Neural crest cell (in vitro differentiated cells): ENCODE measurements around the gene RNPEPL1. TPM values are rescaled to one million over a fixed set of nuclear protein-coding genes. Genes with fewer than 3 reads are reported as not detected.

Experiments used
- DNase-seq: peaks from one replicate; pipeline ENCODE4 v3.0.0; 2021; ENCODE audit warnings: low read depth, mixed read lengths, low spot score
- H3K27ac Mint-ChIP-seq: one replicate; pipeline ENCODE4 v1.8.0; 2021; ENCODE audit warnings: mild to moderate bottlenecking, mixed read lengths; ENCODE audit not compliant: unreplicated experiment
- H3K27me3 Mint-ChIP-seq: 2 replicates; pipeline ENCODE4 v1.8.0; 2021; ENCODE audit warnings: low read depth, mild to moderate bottlenecking, mixed read lengths
- H3K36me3 Mint-ChIP-seq: 2 replicates; pipeline ENCODE4 v1.8.0; 2021; ENCODE audit warnings: low read depth, mild to moderate bottlenecking, mixed read lengths
- H3K4me1 Mint-ChIP-seq: 2 replicates; pipeline ENCODE4 v1.8.0; 2021; ENCODE audit warnings: mixed read lengths
- H3K4me3 Mint-ChIP-seq: one replicate; pipeline ENCODE4 v1.8.0; 2021; ENCODE audit warnings: mild to moderate bottlenecking, mixed read lengths
- H3K9me3 Mint-ChIP-seq: 2 replicates; pipeline ENCODE4 v1.8.0; 2021; ENCODE audit warnings: mixed read lengths
- total RNA-seq: library from RNA; stranded (reverse); gene quantifications from 2 replicates; pipeline ENCODE4 v1.2.1, GENCODE V29; 2021
- TF ChIP-seq, protein P1 (sequence below): fragments of 200-600 bp; sonication (generic); conservative IDR thresholded peaks from 2 replicates; pipeline ENCODE4 v1.5.0; 2021; ENCODE audit warnings: antibody characterized with exemption, mild to moderate bottlenecking

Gene RNPEPL1
- total RNA-seq, 1 donor from 2014 or later = 36.1 TPM

DNA sequence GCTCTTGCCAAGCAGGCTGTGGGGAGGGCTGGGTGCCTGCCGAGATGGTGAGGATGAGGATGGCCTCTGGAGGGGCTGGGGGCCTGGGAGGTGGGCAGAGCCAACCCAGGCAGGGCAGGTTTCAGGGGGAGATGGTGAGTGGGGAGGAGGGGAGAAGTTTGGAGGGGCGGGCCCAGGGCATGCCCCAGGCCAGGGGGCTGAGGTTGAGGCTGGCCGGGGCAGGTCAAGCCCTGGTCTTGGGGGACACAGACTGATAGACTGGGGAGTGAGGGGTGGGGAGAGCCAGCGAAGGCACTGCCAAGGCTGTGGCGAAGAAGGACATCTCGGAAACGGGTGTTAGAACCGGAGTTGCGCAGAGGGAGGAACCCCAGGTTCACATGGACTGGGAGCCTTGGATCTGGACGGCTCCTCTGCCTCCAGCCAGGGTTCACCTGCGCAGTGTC is 30.9 kb downstream of the RNPEPL1 start:
- DNase-seq = no peak
- Mint-ChIP-seq H3K4me3 (no peak overlapping the region), H3K27me3 (no peaks in the 10 kb centered on the region), H3K36me3 (no peaks in the 10 kb centered on the region), H3K27ac (no peak overlapping the region), H3K9me3 (no peaks in the 10 kb centered on the region), H3K4me1 (no peaks in the 10 kb centered on the region)
- TF ChIP-seq, protein P1, sequence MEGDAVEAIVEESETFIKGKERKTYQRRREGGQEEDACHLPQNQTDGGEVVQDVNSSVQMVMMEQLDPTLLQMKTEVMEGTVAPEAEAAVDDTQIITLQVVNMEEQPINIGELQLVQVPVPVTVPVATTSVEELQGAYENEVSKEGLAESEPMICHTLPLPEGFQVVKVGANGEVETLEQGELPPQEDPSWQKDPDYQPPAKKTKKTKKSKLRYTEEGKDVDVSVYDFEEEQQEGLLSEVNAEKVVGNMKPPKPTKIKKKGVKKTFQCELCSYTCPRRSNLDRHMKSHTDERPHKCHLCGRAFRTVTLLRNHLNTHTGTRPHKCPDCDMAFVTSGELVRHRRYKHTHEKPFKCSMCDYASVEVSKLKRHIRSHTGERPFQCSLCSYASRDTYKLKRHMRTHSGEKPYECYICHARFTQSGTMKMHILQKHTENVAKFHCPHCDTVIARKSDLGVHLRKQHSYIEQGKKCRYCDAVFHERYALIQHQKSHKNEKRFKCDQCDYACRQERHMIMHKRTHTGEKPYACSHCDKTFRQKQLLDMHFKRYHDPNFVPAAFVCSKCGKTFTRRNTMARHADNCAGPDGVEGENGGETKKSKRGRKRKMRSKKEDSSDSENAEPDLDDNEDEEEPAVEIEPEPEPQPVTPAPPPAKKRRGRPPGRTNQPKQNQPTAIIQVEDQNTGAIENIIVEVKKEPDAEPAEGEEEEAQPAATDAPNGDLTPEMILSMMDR = no peak

DNA sequence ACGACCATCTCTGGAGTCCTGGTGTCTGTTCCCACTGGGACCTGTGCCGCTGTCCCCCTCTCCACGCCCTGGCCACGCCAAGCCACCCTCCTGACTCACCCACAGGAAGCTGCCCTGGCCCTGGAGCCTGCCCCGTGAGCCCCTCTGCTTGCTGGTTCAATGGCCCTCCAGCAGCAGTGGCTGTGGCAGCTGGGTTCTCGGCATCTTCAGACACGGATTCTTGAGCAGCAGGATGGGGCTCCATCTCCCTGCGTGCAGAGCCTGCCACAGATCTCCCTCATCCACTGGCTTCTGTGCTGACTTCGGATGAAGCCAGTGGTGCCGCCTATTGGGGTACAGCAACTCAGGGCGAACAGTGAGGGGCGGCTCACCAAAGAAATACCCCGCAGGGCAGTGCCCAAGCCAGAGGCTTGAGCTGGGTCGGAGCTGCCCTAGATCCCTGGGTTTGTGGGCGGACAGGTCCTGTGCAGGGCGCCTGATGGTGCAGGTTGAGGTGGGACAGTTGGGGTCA is 32.2 kb downstream of the RNPEPL1 start:
- no peak overlapping the region for H3K27ac Mint-ChIP-seq
- no peaks in the 10 kb centered on the region for H3K9me3 Mint-ChIP-seq
- no peak for DNase-seq
- no peaks in the 10 kb centered on the region for H3K27me3 Mint-ChIP-seq
- peaks cover 7% of the 10 kb centered on the region for H3K4me1 Mint-ChIP-seq
- no peak overlapping the region for H3K4me3 Mint-ChIP-seq
- no peaks in the 10 kb centered on the region for H3K36me3 Mint-ChIP-seq
- TF ChIP-seq, protein P1 = no peak

DNA sequence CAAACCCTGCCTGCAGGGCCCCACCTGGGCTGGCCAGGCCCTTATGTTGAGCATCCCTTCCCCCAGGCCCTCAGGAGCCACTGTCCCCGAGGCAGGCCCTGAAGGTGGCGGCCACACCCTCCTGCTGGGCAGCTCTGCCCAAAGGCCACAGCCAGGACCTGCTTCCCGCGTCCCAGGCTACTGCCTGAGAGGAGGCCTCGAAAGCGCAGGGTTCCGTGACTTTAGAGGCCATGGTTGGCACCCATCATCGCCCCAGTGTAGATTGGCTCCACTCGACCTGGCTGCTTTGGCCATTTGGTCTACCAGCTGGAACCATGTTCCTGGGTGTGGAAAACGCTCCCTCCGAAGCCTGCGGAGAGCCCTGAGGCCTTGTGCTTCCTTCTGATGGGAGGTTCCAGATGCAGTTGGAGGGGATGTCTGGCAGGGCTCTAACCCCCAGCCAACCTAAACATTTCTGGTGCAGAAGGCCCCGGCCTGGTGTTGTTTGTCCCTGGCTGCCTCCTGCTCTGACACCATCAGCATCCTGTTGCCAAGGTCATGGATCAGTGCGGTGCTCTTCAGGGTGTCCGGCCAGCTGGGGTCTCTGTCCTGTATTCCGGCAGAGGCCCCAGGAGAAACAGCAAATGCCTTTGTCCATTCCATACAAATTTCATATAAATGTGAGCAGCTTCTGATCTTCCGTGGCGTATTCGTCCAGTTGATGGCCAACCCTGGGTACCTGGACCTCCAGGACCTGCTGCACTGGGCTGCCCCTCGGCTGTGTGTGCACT is 33.0 kb downstream of the RNPEPL1 start:
- no peaks in the 10 kb centered on the region for H3K9me3 Mint-ChIP-seq
- H3K4me3 Mint-ChIP-seq = no peak overlapping the region
- TF ChIP-seq, protein P1 = no peak
- H3K4me1 Mint-ChIP-seq = peaks cover 7% of the 10 kb centered on the region
- H3K36me3 Mint-ChIP-seq = no peaks in the 10 kb centered on the region
- no peak for DNase-seq
- no peaks in the 10 kb centered on the region for H3K27me3 Mint-ChIP-seq
- H3K27ac Mint-ChIP-seq = no peak overlapping the region

DNA sequence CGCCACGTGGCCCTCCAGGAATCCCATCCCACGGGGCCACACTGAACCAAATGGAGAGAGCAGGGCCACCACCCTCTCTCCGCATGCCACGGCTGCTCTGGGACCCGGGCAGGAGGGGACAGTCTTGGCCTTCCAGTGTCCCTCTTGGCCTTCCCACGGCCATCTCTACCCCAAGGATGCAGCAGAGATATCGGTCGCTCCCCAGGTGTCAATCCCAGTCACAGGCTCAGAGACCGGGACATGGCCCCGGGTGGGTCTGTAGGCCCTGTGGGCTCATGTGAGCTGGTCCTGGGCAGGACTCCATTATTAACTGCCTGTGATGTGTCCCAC is 33.5 kb downstream of the RNPEPL1 start:
- H3K4me1 Mint-ChIP-seq = peaks cover 7% of the 10 kb centered on the region
- H3K27ac Mint-ChIP-seq = no peak overlapping the region
- TF ChIP-seq, protein P1 = no peak
- DNase-seq = no peak
- no peaks in the 10 kb centered on the region for H3K27me3 Mint-ChIP-seq
- no peaks in the 10 kb centered on the region for H3K36me3 Mint-ChIP-seq
- no peak overlapping the region for H3K4me3 Mint-ChIP-seq
- H3K9me3 Mint-ChIP-seq = no peaks in the 10 kb centered on the region

DNA sequence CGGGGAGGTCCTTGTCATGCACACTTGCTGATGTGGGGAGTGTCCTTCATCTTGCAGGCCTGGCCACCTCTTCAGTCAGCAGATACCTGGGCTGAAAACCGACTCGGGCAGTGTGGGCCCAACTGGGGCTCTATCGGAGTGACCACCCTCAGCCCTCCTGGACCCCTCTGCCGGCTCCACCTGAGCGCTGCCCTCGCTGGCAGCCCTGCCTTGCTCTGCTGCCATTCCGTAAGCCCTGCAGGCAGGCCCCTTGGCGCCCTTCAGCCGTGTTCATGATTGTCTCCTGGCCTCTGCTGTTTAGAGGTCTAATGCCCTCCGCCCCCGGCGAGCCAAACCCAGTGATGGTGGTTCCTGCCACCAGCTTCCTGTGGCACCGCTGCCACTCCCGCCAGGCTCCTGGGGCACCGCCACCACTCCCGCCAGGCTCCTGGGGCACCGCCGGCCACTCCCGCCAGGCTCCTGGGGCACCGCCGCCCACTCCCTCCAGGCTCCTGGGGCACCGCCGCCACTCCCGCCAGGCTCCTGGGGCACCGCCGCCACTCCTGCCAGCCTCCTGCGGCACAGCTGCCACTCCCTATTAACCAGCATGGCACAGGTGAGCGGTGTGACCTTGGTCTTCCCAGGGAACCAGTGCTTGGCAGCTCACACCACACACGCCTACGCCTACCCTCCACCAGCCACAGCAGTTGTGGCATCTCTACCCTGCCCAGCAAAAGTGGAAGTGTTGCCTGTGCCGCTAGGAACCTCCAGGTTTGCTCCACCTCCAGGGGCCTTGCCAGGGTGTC is 34.2 kb downstream of the RNPEPL1 start:
- DNase-seq = no peak
- Mint-ChIP-seq H3K27me3 (no peaks in the 10 kb centered on the region), H3K36me3 (no peaks in the 10 kb centered on the region), H3K4me1 (peaks cover 7% of the 10 kb centered on the region), H3K9me3 (no peaks in the 10 kb centered on the region), H3K4me3 (no peak overlapping the region), H3K27ac (no peak overlapping the region)
- TF ChIP-seq, protein P1 = no peak
